Activated T-cell treated with anti-CD3 and anti-CD28 coated beads, Interleukin-2, amount 50 U/mL, for 4 hours (primary cell): Measurements from ENCODE around the gene CTPS1. TPM values are rescaled to one million over a fixed set of nuclear protein-coding genes. Genes with fewer than 3 reads are reported as not detected.

Experiments
- ATAC-seq, 2 donors: fragments of 200-7000 bp; cut with Tn5 transposase; one replicate each; pipeline ENCODE4 v1.10.0; 2021
- DNase-seq: peaks from one replicate; pipeline ENCODE4 v3.0.0-alpha.2; 2020
- H3K27me3 Mint-ChIP-seq: one replicate; pipeline ENCODE4 v1.8.0; 2021; ENCODE audit warnings: low read depth, mixed read lengths
- H3K36me3 Mint-ChIP-seq: one replicate; pipeline ENCODE4 v1.8.0; 2022; ENCODE audit warnings: mixed read lengths; ENCODE audit not compliant: insufficient read depth
- H3K4me1 Mint-ChIP-seq: one replicate; pipeline ENCODE4 v1.8.0; 2021; ENCODE audit warnings: low read depth, mixed read lengths
- H3K4me3 Mint-ChIP-seq: one replicate; pipeline ENCODE4 v1.8.0; 2021; ENCODE audit warnings: mild to moderate bottlenecking, moderate library complexity, mixed read lengths
- H3K9me3 Mint-ChIP-seq: one replicate; pipeline ENCODE4 v1.8.0; 2021; ENCODE audit warnings: mixed read lengths
- total RNA-seq, 3 donors: library from RNA; stranded (reverse); gene quantifications; one replicate each; pipeline ENCODE4 v1.2.1, GENCODE V29; 2021

The CTPS1 gene
- total RNA-seq, 3 donors from 2014 or later = 194 to 214 (median 194) TPM

DNA sequence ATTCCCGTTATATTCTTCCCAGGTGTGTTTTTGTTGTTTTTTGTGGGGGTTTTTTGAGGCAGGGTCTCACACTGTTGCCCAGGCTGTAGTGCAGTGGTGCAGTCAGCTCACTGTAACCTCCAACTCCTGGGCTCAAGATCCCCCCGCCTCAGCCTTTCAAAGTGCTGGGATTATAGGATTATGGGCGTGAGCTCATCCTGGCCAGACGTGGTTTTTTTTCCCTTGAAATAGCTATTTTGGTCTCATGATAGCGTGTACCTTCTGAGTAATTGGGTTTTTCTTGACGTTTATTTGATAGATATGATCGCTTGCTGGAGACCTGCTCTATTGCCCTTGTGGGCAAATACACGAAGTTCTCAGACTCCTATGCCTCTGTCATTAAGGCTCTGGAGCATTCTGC is 17.6 kb downstream of the CTPS1 start:
- Mint-ChIP-seq H3K27me3 (no peaks in the 10 kb centered on the region), H3K4me3 (no peak overlapping the region), H3K4me1 (peaks cover 5% of the 10 kb centered on the region), H3K9me3 (no peaks in the 10 kb centered on the region), H3K36me3 (peaks cover 54% of the 10 kb centered on the region)
- no peak for ATAC-seq
- no peak for DNase-seq

DNA sequence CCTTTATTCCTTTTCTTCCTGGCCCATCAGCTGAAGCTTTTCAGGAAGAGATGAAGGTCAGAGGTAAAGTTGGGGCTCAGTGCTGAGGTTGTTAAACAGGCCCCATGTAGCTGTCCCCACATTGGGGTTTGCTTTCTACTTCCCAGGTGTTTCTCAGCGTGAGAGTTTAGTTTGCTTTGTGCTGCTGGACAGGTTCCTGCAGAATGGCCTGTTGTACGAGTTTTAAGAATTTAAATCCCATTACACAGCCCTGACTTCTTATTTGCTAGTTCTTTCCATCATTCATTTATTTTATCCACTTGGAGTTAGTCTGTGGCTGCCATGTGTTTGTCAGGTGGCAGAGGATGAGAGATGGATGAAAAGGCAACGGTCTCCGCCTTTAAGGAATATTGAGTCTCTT is 19.2 kb downstream of the CTPS1 start:
- Mint-ChIP-seq H3K4me1 (peaks cover 21% of the 10 kb centered on the region), H3K36me3 (peaks cover 65% of the 10 kb centered on the region), H3K4me3 (no peak overlapping the region), H3K27me3 (no peaks in the 10 kb centered on the region), H3K9me3 (no peaks in the 10 kb centered on the region)
- ATAC-seq (no peak), DNase-seq (no peak)

DNA sequence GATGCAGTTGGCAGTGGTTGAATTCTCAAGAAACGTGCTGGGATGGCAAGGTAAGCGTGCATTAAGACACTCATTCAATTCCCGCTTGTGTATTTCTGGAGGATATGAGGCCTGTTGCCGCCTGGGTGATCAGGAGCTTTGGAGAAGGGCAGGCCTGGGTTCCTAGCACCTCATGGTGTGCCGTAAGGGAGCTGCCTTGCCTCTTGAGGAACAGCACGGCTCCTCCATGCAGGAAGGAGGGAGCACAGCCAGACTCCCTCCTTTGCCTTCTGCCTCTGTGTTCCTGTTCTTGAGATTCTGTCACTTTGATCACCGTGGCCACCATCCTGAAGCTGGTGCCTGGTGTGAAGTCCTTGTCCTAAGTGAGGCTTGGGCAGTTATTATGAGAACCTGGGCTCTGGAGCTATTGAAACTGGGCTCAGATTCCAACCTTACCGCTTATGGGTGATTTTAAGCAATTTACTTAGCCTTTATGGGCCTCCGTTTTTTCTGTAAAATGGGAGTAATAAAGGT is 23.7 kb downstream of the CTPS1 start:
- no peak overlapping the region for H3K4me3 Mint-ChIP-seq
- ATAC-seq = peak in 1 of 2 donors; percentile 2
- no peaks in the 10 kb centered on the region for H3K27me3 Mint-ChIP-seq
- H3K4me1 Mint-ChIP-seq = peaks cover 24% of the 10 kb centered on the region
- H3K36me3 Mint-ChIP-seq = peaks cover 74% of the 10 kb centered on the region
- DNase-seq = no peak
- no peaks in the 10 kb centered on the region for H3K9me3 Mint-ChIP-seq

DNA sequence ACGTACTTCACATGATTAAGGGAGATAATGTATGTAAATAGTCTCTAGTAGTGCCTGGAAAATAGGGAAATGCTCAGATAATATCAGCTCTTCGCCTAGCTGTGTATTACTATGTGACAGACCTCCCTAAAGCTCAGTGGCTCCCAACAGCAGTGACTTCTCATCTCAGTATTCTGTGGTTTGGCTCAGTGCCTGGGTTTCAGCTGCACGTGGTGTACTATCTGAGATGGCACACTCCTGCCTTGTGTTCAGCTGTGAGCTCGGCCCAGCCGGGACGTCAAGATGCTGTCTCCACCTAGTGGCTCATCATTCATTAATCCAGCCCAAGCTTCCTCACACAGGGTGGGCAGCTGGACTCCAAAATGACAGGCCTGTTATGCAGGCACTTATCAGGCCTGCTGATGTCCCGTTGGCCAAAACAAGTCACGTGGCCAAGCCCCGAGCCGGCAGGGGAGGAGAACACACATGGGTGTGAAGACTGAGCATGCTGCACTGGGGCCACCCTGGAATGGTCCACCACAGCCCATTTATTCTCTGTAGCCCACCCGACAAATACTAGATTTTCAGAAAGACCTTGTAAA is 24.2 kb downstream of the CTPS1 start:
- H3K36me3 Mint-ChIP-seq = peaks cover 74% of the 10 kb centered on the region
- no peaks in the 10 kb centered on the region for H3K27me3 Mint-ChIP-seq
- H3K4me3 Mint-ChIP-seq = no peak overlapping the region
- ATAC-seq (peak; percentile 99), DNase-seq (peak; percentile 81)
- H3K9me3 Mint-ChIP-seq = no peaks in the 10 kb centered on the region
- peaks cover 24% of the 10 kb centered on the region for H3K4me1 Mint-ChIP-seq

DNA sequence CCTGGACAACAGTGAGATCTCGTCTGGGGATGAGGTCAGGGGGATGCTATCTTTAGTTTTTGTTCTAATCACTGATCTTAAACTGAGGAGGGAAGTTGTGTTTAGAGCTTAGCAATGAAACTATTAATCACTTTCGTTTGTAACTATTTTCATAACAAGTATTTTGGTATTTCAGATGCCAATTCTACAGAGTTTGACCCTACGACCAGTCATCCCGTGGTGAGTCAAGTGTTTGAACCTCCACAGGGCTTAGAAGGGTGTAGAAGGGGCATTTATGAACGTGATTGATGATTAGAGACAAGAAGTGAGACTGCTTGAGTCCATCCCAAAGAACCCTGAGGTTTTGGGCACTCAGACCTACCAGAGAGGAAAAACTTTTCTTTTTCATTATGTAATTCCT is 26.4 kb downstream of the CTPS1 start:
- H3K4me3 Mint-ChIP-seq = no peak overlapping the region
- no peaks in the 10 kb centered on the region for H3K27me3 Mint-ChIP-seq
- ATAC-seq (no peak), DNase-seq (no peak)
- peaks cover 70% of the 10 kb centered on the region for H3K36me3 Mint-ChIP-seq
- H3K9me3 Mint-ChIP-seq = no peaks in the 10 kb centered on the region
- H3K4me1 Mint-ChIP-seq = peaks cover 22% of the 10 kb centered on the region

DNA sequence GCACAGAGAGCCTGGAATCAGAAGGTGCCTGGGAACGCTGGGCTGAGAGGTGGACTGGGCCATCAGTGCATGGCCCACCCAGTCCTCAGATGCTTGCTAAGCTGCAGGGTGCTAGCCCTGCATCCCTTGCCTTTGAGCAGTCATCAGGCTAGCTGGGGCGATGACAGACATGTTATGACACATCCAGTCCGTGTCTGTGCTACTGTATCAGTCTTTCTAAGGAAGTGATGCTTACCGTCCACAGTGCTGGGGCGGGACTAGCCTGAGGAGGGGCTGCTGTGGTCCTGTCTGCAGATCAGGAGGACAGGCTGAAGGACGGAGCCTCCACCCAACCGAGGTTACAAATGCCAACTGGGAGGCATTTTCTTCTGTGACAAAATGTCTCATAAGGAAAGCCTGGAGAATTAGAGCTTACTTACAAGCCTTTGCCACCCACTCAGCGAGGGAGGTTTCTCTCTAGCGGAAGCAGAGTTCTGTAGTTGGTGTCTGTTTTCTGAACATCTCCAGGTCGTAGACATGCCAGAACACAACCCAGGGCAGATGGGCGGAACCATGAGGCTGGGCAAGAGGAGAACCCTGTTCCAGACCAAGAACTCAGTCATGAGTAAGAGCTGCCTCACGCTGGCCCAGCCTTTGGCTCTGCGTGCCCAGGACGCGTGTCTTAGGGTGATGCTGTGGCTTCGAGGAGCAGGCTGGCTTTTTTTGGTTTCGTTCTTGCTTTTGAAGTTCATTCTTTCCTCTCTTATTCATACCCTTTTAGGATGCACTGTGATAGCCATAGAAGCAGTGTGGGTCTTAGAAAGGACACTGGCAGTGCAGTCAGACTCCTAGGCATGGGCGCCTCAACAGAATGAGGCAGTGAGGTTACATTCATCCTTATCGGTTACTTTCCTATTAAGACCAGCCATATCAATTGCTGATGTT is 27.7 kb downstream of the CTPS1 start:
- DNase-seq (no peak), ATAC-seq (no peak)
- peaks cover 70% of the 10 kb centered on the region for H3K36me3 Mint-ChIP-seq

DNA sequence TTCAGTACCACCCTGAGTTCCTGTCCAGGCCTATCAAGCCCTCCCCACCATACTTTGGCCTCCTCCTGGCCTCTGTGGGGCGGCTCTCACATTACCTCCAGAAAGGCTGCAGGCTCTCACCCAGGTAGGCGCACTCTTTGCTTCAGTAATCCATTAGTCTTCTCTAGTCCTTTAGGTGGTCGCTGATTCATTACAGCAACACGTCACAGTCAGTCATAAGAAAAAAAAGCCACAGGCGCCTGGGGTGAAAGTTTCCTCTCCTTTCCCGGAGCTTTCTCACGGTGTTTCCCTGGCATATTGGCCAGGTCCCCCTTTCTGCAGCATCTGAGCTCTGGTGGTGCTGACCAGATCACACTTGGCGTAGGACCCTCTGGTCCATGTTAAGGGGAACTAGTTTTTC is 30.0 kb downstream of the CTPS1 start:
- Mint-ChIP-seq H3K36me3 (peaks cover 58% of the 10 kb centered on the region), H3K4me3 (no peak overlapping the region), H3K4me1 (peaks cover 7% of the 10 kb centered on the region), H3K9me3 (no peaks in the 10 kb centered on the region), H3K27me3 (no peaks in the 10 kb centered on the region)
- ATAC-seq = no peak
- no peak for DNase-seq

More for the DNA sequence above, 27.7 kb downstream of the CTPS1 start:
- no peak overlapping the region for H3K4me3 Mint-ChIP-seq
- H3K27me3 Mint-ChIP-seq = no peaks in the 10 kb centered on the region
- no peaks in the 10 kb centered on the region for H3K9me3 Mint-ChIP-seq
- peaks cover 17% of the 10 kb centered on the region for H3K4me1 Mint-ChIP-seq

DNA sequence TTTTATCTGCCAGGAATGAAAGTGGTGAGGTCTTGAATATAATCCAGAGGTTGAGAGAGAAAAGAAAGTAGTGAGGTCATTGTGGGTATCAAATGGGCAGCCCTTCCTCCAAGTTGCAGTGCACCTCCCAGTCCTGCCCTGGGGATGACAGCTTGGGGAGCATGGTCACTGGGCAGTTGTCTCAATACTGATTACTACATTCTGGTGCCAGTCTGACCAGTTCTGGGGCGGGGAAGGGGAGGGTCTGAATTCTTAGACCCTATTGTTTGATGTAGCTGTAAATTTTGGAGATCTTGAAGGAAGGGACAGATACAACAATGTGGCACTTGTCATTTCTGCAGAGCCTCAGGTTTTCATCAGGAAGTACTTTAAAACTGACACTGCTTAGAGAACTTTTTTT is 30.8 kb downstream of the CTPS1 start:
- H3K4me3 Mint-ChIP-seq = no peak overlapping the region
- H3K36me3 Mint-ChIP-seq = peaks cover 63% of the 10 kb centered on the region
- H3K27me3 Mint-ChIP-seq = no peaks in the 10 kb centered on the region
- H3K4me1 Mint-ChIP-seq = peaks cover 12% of the 10 kb centered on the region
- no peaks in the 10 kb centered on the region for H3K9me3 Mint-ChIP-seq
- ATAC-seq (no peak), DNase-seq (no peak)

DNA sequence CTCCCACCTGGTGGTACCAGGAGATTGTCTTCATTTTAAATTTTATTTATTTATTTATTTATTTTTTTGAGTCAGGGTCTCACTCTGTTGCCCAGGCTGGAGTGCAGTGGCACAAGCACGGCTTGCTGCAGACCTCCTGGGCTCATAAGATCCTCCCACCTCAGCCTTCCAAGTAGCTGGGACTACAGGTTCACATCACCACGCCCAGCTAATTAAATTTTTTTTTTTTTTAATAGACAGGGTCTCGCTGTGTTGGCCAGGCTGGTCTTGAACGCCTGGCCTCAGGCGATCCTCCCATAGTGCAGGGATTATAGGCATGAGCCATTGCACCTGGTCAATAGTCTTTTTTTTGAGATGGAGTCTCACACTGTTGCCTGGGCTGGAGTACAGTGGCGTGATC is 33.5 kb downstream of the CTPS1 start:
- H3K4me3 Mint-ChIP-seq = no peak overlapping the region
- ATAC-seq (no peak), DNase-seq (no peak)
- no peaks in the 10 kb centered on the region for H3K9me3 Mint-ChIP-seq
- peaks cover 12% of the 10 kb centered on the region for H3K4me1 Mint-ChIP-seq
- H3K27me3 Mint-ChIP-seq = no peaks in the 10 kb centered on the region
- H3K36me3 Mint-ChIP-seq = peaks cover 42% of the 10 kb centered on the region

DNA sequence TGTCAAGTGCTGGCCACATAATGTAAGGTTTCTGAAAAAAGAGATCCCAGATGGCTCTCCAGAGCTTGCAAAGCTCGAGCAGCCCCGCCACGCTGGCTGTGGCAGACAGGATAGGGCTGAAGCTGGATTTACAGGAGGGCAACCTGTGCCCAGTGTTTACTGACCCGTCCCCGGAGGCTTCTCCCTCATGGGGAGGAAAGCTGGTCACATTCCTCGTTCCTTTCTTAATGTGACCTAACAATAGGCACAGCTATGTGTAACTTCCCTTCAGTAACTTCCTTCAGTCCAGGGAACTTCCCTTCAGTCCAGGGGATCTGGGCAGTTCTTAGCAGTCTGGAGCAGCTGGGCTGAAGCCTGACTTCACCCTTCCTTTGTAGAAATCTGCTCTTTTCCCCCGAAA is 34.3 kb downstream of the CTPS1 start:
- H3K4me1 Mint-ChIP-seq = peaks cover 12% of the 10 kb centered on the region
- no peaks in the 10 kb centered on the region for H3K27me3 Mint-ChIP-seq
- H3K36me3 Mint-ChIP-seq = peaks cover 34% of the 10 kb centered on the region

DNA sequence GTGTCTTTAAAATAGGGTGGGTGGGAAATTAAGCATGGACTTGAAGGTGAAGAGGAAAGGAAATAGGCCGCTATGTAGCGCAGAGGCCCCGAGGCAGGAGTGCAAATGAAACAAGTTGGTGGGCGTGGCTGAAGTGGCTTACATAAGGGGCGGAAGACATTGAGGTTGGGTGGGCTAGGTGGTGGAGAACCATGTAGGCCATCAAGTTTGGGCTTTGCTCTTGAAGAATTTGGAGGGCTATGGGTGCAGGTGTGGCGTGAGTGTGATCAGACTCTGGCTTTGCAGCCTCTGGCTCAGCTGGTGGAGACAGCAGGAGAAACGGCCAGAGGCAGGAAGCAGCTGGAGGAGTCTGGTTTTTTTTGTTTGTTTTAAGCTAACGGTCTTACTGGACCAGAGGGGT is 35.4 kb downstream of the CTPS1 start:
- H3K4me3 Mint-ChIP-seq = no peak overlapping the region
- ATAC-seq = no peak
- H3K27me3 Mint-ChIP-seq = no peaks in the 10 kb centered on the region
- H3K4me1 Mint-ChIP-seq = peaks cover 12% of the 10 kb centered on the region
- DNase-seq = no peak
- no peaks in the 10 kb centered on the region for H3K9me3 Mint-ChIP-seq
- peaks cover 35% of the 10 kb centered on the region for H3K36me3 Mint-ChIP-seq

More for the DNA sequence above, 34.3 kb downstream of the CTPS1 start:
- ATAC-seq (no peak), DNase-seq (no peak)
- no peak overlapping the region for H3K4me3 Mint-ChIP-seq
- no peaks in the 10 kb centered on the region for H3K9me3 Mint-ChIP-seq

DNA sequence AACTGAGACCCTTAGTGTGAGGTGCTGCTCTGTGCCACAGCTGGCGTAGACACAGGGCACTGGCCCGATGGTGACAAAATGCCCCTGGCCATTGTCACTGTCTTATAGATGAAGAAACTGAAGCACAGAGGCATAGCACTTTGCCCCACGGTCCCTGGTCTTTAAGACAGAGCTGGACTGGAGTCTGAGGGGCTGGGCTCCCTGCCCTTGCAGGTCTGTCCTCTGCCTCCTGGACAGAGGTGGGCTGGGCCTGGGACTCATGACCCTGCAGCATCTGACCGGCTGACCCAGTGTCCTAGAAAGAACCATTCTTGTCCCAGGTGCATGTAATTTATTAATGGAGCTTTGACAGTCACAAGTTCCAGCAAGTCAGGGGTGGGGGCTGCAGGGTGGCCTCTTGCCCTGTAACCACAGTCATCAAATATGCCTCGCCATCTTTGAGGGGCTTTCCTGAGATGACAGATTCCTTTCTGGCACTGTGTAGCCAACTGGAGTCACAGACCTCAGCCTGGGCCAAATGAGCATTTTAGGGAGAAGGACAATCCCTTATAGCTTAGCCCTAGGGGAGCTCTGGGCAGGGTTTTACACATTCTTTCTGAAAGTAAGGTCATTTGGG is 35.9 kb downstream of the CTPS1 start:
- ATAC-seq (no peak), DNase-seq (no peak)
- Mint-ChIP-seq H3K9me3 (no peaks in the 10 kb centered on the region), H3K27me3 (no peaks in the 10 kb centered on the region), H3K36me3 (peaks cover 29% of the 10 kb centered on the region), H3K4me1 (peaks cover 12% of the 10 kb centered on the region), H3K4me3 (no peak overlapping the region)

DNA sequence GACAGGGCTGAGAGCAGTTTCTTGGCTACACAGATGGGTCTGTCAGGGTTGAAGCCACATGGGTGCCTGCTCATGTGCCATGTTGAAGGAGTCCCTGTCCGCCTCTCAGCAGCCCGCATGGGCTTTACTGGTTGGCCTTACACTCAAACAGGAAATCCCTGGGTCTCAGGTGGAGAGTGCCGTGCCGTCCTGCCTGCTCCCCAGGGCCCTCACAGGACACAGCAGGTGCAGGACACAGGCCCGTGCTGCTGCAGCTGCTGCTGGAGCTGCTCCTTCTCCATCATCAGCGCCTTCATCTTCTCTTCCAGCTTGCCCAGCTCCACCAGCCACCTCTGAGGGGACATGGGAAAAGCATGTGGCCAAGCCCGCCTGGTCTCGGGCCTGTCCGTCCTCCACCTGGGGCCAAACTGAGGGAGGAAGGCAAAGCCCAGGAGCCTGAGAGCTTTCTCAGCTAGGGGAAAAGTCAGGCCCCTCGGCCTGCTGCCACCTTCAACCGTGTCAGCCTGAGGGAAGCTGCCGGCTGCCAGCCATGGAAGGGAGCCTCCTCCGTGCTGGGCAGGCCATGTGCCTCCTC is 36.5 kb downstream of the CTPS1 start:
- Mint-ChIP-seq H3K4me3 (no peak overlapping the region), H3K4me1 (peaks cover 12% of the 10 kb centered on the region), H3K9me3 (no peaks in the 10 kb centered on the region), H3K36me3 (peaks cover 28% of the 10 kb centered on the region), H3K27me3 (no peaks in the 10 kb centered on the region)
- DNase-seq (no peak), ATAC-seq (no peak)
